OCI-LY3 (cell line): ENCODE results near the gene SCN2B.

Experiments used
- EZH2phosphoT487 ChIP-seq: fragments of 200-600 bp; shearing (Covaris generic); IDR thresholded peaks from 2 replicates; pipeline ENCODE4 v1.6.1; 2018; ENCODE audit warnings: antibody characterized with exemption, mixed run types, low read depth
- TF ChIP-seq, protein P1 (sequence below): fragments of 200-600, 300-600 bp; sonication (generic); IDR thresholded peaks from 2 replicates; pipeline ENCODE4 v1.5.1; 2014; ENCODE audit warnings: antibody characterized with exemption, low read length, low read depth

DNA sequence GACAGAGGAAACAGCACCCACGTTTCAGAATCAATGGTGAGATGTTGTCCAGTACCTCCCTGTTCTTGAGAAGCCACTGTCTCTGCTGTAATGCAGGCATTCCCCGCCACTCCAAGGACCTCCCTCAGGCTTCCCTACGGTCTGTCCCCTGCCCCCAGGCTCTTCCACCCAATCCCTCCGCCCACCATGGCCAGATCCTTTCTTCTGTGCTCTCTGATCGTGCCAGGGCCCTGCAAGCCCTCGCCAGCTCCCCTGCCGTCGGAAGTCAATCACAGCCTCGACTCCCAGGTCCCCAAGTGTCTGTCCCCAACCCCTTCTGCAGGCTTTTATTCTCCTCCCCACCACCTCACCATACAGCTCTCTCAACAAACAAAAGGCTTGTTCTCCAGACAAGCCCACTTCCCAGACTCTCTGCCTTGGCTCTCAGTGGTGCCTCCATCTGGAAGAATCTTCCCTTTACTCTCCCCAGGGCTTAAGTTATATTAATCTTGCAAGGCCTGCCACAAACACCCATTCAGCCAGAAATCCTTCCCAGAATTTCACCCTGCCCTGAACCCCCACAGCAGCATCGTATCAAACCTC is 37.5 kb downstream of the SCN2B start:
- TF ChIP-seq, protein P1, sequence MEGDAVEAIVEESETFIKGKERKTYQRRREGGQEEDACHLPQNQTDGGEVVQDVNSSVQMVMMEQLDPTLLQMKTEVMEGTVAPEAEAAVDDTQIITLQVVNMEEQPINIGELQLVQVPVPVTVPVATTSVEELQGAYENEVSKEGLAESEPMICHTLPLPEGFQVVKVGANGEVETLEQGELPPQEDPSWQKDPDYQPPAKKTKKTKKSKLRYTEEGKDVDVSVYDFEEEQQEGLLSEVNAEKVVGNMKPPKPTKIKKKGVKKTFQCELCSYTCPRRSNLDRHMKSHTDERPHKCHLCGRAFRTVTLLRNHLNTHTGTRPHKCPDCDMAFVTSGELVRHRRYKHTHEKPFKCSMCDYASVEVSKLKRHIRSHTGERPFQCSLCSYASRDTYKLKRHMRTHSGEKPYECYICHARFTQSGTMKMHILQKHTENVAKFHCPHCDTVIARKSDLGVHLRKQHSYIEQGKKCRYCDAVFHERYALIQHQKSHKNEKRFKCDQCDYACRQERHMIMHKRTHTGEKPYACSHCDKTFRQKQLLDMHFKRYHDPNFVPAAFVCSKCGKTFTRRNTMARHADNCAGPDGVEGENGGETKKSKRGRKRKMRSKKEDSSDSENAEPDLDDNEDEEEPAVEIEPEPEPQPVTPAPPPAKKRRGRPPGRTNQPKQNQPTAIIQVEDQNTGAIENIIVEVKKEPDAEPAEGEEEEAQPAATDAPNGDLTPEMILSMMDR, result no peak
- TF ChIP-seq EZH2phosphoT487, result no peak
